HG02973 (cell line): Measurements from ENCODE around the gene HMSD.
A peak's percentile ranks its signal among the peaks of the same experiment; 100 is the strongest.
"Not testable (repeated sequence)": the region's sequence is repeated elsewhere in the genome, so short reads cannot be mapped to it uniquely, and the experiment has no call there.

ENCODE experiments used
- ATAC-seq: cut with Tn5 transposase; IDR thresholded peaks from one replicate; pipeline ENCODE4 v1.9.1; 2021; ENCODE audit warnings: moderate library complexity; ENCODE audit not compliant: unreplicated experiment

Gene HMSD, protein sequence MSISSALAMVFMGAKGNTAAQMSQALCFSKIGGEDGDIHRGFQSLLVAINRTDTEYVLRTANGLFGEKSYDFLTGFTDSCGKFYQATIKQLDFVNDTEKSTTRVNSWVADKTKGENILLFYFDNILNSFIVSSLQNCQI

DNA sequence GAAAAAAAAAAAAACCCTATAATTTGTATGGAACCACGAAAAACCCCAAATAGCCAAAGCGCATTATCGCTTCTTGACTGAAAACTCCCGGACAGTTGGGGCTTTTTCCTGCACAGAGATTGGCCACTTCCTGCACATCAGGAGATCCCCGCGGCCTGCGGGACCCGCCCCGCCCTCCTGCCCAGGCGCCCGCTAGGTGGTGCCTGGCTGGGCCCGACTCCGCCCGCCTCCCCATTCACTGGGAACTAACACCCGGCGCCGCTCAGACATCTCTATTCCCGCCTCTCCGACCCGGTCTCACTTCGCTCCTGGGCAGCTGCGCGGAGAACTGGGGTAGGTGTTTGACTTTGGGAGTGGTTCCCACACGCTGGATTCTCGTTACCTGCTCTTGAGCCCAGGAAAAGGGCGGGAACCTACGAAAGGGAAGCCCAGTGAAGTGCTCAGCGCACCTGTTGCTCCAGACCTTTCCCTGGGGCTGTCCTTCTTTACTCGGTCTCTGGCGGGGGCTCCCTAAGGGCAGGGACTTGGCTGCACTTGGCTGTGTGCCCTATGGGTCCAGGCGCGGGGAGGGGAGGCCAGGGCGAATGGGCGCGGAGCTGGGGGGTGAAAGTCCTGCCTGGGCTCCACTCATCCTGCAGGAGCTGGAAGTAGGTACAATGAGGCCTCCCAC lies at the start of gene HMSD:
Gene HMSD, plus strand, starts transcription at position 234 of the 670 bp plus-strand sequence. CDS start 4,155 bp downstream, outside the sequence.
- peak; percentile 93 for ATAC-seq

DNA sequence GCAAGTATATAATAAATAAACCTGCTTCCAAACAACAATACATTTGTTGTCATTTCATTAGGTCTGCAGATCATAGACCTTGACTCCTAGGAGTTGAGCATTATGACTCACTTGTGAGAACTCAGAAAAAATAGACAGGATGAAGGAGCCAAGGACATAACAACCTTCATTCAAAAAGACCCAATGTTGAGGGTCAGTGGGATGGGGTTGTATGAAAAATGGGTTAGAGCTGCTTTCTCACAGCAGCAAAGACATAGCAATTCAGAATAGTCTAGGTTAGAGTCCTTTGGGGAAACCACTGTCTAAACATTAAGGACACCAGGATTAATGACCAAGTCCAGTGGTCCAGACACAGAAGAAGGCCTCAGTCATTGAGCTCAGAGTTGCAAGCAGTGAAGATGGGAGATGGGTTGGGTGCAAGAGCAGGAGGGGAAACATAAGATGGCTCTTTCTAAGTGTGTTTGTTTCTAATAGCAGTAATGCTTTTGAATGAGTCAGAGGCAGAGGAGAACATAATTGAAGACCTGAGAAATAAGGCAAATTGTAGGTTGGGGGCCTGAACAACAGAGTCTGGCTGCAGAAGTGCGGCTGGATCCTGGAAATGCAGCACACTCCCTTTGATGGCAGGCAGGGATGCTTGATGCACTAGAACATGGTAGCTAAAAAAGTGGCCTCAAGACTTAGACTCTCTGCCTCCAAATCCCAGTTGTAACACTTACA lies 45.1 kb upstream of the HMSD start:
- ATAC-seq, result no peak

DNA sequence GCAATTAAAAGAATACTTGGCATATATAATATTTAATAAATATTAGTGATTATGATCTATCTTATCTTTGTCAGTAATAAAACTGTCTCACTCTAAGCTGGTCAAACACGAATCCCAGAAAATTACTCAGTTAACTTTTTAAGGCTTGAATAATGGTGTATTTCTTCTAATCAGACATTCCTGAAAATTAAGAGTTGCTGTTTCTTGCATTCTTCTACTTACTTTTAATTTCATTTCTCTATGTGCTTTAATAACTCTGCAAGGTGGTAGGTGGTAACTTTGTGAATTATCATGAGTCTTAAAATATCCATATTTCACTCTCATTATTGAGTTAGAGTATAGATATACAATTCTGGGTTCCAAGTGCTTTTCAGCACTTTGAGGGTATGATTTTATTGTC lies 44.4 kb upstream of the HMSD start:
- ATAC-seq, result no peak

DNA sequence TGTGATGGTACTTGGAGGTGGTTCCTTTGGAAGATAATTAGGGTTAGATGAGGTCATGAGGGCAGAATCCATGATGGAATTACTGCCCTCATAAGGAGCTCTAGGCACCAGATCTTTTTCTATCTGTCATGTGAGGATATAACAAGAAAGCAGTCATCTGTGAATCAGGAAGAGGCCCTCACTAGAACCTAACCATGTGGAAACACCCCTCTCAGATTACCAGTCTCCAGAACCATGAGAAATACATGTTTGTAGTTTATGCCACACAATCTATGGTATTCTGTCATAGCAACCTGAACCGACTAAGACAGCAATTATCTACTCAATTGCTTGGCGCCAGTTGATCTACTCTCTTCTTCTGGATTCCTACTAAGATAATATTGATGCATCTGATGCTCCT lies 43.7 kb upstream of the HMSD start:
- no peak for ATAC-seq

DNA sequence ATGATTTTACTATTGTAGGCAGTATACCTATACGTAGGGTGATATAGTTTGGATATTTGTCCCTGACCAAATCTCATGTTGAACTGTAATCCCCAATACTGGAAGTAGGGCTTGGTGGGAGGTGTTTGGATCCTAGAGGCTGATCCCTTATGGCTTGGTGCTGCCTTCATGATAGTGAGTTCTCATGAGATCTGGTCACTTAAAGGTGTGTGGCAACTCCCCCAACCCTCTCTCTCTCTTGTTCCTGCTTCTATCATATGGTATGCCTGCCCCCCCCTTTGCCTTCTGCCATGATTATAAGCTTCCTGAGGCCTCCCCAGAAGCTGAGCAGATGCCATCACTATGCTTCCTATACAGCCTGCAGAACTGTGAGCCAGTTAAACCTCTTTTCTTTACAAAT lies 43.0 kb upstream of the HMSD start:
- ATAC-seq, result no peak

DNA sequence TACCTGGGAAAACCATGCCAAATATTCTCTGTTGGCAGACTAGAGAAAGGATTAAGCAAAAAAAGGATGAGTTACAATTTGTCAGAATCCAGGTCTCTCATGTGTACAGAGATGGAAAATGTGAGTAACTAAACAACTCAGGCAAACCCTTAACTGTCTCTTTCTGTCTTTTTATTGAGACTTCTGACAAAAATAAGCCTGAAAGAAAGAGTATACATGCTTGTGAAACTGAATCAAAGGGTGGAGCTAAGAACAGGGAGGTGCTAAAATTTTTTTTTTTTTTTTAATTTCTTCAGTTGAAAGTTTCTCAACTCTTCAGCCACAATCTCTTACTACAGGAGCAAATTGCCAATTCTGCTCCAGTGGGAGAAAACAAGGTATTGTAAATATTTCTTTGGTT lies 41.4 kb upstream of the HMSD start, which contains the start of gene SERPINB10:
Gene SERPINB10, plus strand, starts transcription at position 295 of the 400 bp plus-strand sequence. CDS start 7,553 bp downstream, outside the sequence.
- ATAC-seq, result peak; percentile 58

DNA sequence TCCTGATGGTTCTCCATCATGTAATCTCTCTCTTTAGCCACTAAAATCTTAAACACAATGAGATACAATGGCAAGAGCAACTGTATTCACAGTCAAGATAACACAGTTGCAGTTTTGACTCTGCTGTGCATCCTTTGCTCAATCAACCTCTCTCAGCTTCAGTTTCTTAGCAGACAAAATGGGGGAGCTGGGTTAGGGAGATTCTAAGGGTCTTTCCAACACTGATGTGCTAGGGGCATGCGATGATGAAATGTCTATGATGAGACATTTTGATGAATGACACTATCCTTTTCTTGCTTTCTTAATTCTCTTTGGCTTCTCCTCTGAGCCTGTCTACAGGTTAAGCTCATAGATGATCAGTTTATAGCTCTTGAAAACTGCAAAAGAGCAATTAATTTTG lies 40.2 kb upstream of the HMSD start:
- ATAC-seq, result no peak

DNA sequence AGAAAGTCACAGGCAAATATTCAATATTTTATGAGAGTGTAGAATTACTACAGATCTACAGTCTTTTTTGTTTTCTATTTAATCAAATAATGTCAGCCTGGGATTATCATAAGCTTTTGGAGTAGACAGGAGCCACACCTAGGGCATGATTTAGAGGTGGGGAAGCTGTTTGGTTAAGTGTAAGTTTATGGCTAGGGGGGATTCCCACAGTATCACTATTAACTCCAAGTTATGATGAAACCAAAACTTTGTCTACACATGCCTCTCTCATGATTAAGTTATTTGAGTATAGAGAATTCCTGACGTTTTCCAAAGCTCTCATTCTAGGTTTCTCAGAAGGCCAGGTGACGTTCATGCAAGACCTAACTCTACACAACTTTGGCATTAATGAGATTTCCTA lies 39.2 kb upstream of the HMSD start:
- ATAC-seq, result peak; percentile 70

DNA sequence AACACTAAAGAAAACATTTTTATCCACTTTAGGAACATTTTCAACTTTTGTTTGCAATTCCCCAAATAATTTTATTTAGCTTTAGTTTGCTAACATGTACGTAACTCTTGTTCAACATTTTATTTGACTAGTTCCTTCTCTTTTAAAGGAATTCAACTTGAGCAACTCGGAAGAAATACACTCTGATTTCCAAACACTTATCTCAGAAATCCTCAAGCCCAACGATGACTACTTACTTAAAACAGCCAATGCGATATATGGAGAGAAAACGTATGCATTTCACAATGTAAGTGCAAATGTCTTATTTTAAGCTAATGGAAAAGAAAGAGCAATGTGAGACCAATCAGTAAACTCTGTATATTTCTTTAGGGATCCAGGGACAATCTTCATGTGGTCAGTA lies 31.3 kb upstream of the HMSD start:
- ATAC-seq, result no peak

DNA sequence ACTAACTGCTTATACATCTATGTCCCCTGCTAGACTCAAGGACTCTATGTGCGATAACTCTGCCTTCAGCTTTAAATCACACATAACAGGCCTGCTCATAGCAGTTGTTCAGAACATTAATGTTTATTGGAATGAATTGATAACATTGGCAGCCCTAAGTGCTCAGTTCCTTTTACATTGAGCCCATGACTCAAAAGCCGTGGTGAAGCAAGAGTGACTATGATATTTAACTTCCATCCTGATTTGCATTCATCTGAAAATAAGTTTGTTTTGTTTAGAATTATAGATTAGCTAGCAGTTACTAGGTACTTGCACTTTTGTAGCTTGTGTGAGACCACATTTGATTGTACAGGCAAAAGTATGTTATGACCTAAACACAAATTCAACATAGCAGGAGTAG lies 27.1 kb upstream of the HMSD start:
- ATAC-seq, result no peak

DNA sequence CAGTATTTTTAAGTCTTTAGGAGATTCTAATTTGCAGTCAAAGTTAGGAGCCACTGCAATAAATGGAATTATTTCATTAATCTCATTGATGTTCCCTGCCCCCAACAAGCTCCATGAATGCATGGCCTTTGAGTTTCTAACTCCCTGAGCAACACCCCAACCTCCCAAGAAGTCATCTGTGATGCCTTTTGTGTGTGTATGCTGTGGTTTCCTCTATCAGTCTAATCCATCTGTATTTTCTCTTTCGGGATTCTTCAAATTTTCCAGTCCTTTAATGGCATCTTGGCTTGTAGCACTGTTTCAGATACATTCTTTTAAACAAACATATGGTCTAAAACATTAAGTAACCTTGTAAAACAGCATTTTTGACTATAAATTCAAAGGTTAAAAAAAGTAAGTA lies 24.6 kb upstream of the HMSD start:
- no peak for ATAC-seq

DNA sequence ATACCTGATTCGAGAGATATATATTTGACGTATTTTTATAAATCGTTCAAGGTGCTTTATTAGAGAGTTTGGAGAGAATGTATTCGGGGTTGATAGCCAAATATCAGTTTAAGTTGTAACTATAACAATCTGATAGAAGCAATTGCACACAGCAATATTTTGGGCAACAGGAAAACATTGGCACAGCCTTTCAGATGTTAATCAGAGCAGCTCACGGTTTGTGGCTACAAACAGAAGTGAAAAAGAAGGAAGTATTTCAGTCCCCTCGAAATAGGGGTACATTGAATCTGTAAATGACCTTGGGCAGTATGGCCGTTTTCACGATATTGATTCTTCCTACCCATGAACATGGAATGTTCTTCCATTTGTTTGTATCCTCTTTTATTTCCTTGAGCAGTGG lies 20.8 kb upstream of the HMSD start:
- ATAC-seq, result no peak

DNA sequence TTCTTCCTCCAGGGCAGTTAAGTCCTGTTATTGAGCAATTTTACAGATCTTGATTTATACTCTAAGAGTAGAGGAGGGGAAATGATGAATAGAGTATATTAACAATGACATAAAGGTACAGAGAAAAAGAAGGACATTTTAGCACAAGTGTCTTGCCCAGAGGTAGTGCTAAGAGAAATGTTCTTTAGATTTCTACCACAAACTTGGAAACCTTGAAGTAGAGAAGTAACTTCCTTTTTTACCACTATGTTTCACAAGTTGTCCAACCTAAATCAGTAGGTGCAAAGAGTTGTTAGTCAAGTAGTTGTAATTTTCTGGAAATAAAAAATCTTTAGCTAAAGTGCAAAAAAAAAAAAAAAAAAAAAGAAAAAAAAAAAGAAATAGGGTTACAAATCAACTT lies 19.7 kb upstream of the HMSD start:
- ATAC-seq, result not testable (repeated sequence)

DNA sequence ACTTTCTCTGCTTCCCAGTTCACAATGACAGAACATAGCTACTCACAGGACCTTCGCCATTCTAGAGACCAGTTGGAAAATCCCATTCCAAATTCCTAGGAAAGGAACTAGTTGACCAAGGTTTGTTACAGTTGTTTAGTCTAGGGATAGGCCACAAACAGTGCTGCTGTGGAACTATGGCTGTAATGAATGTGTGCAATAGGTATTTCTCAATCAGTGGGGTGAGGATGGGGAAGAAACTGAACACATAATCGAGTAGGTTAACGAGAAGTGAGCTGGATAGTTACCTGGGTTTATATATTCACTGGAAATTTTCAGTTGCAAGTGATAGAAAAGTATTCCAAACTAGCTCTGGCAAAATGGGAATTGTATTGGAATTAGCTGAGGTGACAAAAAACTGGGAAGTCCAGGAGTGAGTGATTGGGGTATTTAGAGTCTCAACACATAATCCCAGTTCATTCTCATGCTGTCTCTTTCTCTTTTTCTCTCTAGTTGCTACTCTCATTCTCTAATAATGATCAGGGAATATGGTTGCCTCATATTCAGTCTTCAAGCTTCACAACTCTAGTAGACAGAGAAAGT lies 18.2 kb upstream of the HMSD start:
- ATAC-seq, result no peak

DNA sequence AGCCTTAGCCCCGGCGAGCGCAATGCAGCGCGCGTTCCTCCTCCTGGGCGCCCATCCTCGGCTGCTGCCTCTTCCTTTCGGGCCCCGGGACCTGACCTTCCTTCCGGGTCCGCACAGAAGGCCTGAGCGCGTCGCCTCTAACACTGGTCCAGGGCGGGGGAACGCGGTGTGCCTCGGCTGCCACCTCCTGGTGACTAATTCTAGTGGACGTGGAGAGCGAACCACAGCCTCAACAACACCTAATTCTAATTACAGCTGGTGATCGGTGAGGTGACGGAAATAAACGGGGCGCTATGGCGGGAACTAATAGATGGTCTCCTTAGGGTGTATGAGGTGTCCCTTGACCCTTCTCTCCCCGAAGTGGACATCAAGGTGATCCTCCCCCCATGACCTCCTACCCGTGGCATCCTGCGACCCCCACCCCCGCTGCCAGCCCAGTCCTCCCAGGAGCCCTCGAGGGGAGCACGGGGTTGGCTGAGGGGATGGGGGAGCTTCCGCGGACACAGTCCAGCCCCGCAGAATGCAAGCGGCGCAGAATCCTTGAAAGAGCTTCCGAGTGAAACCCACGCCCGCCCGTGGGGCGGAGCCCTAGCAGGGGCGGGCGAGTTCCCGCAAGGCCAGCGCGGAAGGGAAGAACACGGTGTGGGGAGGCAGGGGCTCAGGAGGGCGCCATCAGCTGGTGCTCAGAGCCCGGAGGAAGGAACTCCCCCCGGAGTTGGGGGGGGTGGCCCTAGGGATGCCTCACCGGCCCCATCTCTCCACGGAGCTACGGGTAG lies 12.8 kb upstream of the HMSD start:
- peak; percentile 98 for ATAC-seq

DNA sequence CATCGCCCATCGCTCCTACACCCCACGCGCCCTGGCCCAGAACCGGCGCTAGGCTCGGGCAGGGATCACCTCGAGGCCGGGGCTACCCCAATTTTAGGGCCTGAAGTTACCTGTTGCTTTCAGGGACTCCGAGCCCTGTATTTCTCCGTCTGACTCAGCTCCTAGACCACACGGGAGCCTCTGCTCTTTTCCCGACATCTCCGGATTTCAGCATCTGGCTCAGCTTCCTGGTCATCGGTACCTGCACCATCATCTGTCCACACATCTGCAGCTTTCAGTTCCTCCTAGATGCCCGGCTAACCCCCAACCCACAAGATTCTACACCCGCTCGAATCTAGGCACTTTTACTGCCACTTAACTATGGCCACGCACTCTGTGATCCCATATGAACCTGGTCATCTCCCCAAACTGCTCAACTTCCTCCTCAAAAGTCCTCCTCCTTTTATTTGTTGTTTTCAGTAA lies 12.1 kb upstream of the HMSD start:
- ATAC-seq, result no peak

DNA sequence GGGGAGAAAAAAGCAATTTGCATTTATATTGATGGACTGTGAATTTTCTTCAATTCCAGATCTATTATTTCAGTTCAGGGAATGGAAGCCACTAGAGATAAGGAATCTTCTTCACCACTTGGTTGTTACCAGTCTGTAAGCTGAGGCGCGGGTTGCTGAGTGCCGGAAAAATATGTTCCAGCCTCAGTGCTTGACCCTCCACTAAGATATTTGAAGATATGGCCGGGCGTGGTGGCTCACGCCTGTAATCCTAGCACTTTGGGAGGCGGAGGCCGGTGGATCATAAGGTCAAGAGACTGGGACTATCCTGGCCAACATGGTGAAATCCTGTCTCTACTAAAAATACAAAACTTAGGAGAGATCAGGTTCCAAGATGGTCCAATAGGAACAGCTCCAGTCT lies 9.1 kb upstream of the HMSD start:
- no peak for ATAC-seq

DNA sequence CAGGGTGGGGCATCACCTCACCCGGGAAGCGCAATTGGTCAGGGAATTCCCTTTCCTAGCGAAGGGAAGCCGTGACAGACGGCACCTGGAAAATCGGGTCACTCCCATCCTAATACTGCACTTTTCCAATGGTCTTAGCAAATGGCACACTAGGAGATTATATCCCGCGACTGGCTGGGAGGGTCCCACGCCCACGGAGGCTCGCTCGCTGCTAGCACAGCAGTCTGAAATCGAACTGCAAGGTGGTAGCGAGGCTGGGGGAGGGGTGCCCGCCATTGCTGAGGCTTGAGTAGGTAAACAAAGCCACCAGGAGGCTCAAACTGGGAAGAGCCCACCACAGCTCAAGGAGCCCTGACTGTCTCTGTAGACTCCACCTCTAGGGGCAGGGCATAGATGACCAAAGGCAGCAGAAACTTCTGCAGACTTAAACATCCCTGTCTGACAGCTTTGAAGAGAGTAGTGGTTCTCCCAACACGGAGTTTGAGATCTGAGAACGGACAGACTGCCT lies 8.5 kb upstream of the HMSD start:
- ATAC-seq, result not testable (repeated sequence)

DNA sequence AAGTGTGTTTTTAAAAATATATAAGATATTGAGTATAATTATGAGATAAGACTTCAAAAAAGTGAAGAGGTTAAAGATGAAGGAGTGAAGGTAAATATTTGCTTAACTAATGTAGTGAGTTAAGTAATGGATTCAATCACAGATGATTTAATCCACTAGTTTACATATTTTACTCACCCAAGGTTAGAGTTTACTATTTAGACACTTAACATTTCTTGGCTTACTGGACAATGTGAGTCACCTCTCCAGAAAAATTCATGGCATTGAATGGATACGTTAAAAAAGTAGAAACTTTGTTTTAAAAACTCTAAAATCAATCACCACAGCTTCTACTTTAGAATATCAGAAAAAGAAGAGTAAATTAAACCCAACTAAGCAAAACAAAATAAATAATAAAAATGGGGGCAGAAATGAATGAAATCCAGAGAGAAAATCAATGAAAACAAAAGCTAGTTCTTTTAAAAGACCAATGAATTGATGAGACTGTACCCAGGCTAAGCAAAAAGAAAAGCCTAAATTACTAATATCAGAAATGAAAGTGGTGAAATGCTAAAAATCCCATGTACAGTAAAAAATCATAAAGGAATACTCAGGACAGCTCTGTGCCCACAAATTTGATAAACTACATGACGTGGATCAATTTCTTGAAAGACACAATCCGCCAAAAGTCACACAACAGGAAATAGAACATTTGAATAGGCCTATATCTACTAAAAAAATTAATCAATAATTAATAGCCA lies 1.9 kb upstream of the HMSD start:
- no peak for ATAC-seq

DNA sequence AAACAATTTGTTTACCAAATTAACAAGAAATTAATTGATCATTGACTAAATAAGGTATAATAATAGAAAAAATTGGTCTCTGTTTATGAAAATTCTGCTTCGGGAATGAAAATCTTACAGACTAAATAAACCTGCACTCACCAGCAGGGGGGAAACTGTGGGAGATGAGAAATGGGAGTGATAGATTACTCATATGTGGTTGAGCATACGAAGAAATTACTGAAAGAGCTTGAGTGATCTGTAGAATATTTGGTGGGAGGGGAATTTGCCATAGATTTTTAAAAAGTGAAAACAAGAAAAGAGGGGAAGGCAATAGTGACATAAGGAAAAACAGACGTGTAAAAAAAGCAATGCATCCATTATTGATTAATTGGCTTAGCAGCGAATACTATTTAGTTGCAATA lies 2.2 kb downstream of the HMSD start:
- peak; percentile 45 for ATAC-seq
